IPS DF 4.7 (cell line): ENCODE results near the gene UNC5C.

Experiments used
- DNase-seq: peaks from one replicate; pipeline ENCODE4 v3.0.0-alpha.2; 2013; ENCODE audit warnings: low spot score; ENCODE audit errors: extremely low read depth

UNC5C gene

DNA sequence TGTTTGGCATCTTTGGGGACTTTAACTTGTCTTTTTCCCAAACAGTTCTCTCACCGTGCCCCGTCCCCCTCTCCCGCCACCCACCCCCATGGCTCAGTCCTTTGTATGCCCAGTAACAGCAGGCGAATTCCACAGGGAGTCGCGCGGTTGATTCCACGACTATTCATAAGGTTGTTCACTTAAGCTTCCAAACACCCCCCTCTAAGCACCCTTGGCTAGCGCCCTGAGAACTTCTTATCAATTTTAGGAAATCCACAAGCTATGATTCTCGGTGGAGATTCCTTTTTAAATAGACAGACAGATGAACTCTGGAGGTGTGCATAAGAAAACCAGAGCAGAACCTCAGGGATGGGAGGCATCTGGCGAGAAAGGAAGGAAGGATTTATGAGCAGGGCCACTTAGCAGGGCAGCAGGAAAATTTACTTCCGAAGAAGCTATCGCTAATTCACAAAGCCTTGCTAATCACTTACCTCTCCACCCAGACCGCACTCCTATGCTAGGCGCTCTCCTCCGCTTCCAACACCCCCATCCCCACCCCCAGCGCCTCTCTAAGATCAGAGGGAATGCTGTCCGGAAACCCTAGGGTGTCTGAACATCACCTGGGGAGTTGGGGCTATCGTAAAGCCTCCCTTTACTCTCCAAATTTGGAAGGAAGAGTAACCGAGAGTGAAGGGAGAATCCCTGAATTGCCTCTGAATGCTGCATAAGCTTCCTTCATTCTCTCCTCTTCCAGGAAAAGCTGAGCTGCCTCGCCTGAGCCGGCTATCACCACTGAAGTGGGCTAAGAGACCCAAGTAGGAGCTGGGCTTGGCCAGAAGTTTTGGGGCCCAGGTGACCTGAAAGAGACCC lies 1.7 kb downstream of the UNC5C start:
- DNase-seq: no peak

DNA sequence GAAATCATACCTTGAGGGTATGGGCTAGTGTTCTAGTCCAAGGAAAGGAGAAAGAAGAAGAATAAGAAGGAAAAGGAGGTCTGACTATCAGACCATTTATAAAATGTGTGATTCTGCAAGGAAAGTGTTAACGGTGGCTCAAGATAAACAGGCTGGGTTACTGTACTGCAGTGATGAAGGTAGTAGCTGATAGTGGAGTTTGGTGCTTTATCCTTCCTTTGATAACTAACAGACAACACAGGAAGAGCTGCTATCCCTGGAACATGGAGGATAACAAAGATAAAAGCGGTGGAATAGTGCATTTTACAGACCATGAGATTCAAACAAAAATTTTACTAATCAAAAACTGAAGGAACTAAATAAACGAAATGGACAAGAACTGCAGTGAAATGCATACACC lies 2.6 kb downstream of the UNC5C start:
- DNase-seq: no peak

DNA sequence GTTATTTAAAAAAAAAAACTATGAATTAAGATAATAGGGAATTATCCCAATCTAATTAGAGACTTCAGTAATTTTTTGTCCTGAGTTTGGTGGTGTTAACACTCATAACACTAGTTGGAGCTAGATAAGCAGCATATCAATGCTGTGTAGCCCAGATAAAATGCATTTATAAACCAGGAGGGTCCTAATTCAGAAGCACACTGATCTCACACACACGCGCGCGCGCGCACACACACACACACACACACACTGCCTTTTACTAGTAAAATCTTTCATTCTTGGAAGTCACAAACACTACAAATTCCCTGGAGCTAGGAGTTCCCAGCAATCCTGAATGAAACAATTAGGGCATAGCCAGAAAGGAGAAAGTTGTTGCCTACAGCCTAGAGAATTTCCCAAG lies 3.2 kb downstream of the UNC5C start:
- DNase-seq: no peak

DNA sequence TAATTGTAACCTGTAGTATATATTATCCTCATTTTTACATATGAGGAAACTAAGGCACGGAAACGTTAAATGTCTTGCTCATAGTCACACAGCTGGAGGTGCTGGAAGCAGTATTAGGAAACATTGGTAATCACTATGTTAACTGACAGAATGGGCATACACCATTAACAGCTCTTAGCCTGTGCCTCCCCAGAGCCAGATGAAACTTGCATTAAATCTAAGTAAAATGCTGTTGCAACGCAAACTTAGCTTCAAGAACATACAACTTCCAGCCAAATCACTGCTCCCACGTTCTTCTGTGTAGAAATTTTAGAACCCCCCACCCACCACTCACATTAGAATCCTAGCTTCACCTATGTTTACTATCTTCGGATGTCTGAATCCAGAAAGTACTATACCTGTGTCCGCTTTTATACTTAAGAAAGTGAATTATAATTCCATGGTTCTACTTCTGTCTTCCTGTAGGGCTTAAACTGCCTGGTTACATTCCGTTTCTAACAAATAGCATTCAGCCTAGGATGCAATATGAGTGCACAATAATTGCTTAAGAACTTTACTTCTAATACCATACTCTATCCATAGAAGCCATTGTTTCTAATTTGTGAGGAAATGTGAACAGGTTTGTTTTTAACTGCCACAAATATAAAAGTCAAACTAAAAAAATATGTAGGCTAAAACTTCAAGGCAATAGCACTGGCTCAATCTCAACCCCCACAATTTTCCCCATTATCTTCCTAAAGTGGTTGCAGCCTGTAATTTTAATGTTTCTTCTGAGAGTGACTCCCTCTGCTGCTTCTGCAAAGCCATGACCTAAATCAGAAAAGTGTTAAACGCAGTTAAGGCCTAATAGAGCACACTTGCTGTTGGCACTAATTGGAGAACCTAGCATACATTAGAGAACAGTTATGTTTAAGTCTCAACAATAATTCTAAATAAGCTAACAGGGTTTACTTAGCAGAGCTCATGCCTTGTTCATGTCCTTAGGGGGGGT lies 4.4 kb downstream of the UNC5C start:
- DNase-seq: no peak

DNA sequence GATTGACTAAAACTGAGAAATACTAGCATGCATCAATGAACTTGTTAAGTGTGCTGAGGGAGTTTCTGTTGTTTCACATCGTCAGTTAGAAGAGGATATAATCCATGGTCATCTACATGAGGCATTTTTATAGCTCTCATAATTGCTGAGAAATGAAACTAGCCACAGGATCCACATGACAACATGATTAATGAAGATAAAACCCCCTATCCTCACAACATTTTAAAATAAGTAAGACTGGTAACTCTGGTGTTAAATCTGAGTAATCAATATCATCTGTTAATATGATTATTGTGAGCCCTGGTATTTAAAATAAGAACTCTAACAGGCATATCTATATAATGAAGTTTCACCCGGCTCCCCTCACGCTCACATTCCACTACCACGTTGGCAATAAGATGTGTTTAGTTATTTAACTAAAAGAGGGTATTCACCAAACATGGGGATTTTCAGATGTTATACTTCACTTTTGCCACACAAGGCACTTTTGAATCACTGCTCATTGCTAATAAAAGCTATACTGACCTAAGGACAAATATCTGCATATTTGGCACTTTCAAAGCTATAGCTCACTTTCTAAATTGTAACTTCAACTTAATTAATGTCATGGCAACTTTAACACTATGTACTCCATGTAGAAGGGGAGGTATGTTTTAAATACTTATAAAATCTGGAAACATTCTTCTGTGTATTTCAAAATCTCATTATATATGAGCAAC lies 6.7 kb downstream of the UNC5C start:
- no peak for DNase-seq

DNA sequence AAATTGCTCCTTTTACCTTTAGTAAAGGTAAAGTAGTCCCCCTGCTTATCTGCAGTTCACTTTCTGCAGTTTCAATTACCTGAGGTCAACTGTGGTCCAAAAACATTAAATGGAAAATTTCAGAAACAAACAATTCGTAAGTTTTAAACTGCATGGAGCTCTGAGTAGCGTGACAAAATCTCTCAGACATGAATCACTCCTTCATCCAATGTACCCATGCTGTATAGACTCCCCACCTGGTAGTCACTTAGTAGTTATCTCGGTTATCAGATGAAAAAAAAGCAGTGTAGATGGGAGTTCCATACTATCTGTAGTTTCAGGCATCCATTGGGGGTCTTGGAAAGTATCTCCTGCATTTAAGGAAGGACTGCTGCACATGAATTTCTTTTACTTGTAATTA lies 7.7 kb downstream of the UNC5C start:
- no peak for DNase-seq

DNA sequence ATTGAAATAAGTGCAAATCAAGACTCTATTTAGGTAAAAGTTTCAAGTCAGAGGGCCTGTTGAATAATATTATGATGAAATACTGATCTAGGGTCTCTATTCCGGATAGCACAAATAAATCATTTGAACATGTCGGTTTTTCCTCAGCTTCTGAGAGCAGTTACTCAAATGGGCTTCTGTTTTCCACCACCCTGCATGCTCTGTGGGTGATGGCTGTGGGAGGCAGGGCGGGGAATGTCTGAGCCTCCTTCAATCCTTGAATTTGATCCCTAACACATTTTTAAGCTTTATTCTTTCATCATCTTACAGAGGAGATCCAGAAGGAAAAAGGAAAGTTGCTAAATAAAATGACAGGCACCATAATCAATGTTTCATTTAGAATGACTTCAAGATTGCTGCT lies 8.5 kb downstream of the UNC5C start:
- DNase-seq: no peak

DNA sequence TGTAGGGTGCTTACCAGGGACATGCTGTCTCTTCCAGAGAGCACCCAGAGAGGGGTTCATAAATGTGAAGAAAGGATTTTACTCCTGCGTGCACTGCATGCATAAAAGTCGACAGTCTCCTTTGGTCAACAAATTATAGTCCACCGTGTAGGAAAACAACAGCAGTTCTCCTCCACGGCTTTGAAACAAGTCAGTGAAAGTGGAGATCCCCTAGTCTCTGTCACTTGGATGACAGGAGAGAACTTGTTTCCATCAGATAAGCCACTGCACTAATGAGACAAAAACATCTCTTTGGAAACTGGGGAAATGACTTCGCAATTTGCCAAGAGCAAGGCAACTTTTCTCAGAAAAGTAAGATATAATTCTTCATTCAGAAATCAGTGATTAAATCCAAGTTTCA lies 9.7 kb downstream of the UNC5C start:
- DNase-seq: no peak

DNA sequence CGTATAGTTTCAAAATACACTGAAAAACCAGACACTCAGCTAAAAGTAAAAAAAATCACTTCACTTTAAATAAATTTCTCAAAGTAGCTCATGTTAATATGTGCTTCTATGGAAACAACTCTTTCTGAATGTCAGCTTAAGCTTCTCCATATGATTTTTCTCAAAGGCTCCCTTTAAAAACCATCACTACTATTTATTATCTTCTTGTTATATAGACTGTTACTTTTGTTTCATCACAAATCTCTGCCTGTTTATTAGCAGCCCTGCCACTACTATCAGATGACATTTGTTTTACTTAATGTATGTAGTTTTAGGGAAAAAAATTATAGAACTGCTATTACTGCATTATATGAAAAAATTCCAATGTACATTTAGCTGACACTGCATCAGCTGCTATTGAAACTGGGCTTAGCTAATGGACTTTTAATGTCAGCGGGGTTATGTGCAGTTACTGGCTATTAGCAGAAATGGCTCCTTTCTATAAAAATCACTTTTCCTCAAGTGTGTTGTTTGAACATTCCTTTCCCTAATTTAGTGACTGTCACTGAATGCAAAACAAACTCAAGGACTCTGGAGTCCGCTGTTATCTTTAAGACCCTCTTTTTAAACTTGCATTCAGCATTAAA lies 10.8 kb downstream of the UNC5C start:
- DNase-seq: no peak

DNA sequence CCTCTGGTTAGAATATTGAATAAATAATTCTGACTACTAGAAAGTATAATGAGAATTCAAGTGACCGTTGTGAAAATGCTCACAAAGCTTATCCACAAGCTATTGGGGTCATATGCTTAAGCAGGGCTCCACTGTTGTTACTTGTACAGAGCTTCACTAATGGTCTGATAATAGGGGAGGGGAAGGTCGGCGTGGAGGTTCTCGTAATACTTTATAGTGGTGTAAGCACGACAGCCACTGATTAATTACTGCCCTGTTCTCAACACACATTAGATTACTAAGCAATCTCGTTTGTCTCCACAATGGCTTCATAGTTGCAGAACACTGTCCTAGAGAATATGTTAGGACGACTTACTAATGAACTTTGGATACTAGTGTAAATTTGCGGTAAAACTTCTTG lies 11.6 kb downstream of the UNC5C start:
- DNase-seq: no peak

DNA sequence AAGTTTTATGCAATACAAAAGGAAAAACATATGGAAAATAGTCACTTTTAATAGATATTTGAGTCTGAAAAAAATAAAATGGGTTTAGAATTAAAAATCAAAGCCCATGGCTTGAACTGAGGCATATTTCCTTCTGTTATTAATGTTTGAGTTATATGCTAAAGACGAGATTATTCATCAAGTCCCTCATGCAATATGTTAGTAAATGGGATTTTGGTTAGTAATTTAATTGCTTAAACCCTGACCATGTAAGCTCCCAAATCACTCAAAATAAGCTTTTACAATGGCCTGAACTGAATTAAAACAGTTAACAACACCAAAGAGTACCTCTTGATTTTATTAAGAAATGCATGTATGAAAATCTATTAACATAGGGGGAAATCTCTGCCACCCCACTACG lies 12.1 kb downstream of the UNC5C start:
- DNase-seq: no peak

DNA sequence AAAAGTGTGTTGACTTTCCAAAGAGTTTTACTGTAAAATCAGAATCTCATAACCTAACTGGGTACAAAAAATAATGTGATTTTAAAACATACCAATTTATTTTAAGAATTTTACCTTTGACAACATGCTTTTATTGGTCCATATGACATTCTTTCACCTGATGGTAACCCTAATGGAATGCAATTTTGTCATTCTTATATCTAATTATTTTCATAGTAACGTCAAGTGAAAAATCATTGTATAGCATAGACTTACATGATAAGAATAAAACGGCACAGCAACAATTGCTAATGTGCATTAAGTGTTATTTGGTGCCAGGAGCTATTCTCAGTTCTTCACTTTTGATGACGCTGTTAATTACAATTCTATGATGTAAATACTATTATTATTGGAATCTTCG lies 13.6 kb downstream of the UNC5C start:
- DNase-seq: no peak

DNA sequence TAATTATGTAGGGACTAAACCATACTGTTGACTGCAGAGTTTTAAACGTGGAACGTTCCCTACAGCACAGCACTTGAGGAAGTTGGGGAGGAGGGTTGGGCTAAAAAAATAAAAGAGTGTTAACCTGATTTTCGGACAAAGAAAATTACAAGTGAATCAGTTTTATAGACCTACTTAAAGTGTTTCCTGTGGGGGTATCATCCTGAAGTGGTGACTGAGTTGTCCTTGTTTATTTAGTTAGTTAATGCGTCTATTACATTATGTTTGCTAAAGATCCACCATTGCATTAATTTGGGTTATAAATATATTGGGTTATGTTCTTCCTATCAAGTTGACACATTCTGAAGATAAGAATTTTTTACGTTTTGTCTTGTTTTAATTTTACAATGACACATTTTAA lies 14.7 kb downstream of the UNC5C start:
- no peak for DNase-seq

DNA sequence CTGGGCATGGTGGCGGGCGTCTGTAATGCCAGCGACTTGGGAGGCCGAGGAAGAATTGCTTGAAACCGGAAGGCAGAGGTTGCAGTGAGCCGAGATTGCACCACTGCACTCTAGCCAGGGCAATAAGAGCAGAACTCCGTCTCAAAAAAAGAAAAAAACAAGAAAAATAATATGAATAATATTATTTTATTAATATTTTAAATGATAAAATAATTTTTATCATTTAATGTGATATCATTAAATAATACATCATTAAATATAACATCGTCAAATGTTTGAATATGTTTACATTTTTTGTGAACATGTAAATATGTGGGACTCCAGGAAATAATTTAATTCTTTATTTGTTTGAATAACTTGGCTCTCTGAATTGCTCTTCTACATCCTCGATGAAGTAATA lies 15.5 kb downstream of the UNC5C start:
- no peak for DNase-seq

DNA sequence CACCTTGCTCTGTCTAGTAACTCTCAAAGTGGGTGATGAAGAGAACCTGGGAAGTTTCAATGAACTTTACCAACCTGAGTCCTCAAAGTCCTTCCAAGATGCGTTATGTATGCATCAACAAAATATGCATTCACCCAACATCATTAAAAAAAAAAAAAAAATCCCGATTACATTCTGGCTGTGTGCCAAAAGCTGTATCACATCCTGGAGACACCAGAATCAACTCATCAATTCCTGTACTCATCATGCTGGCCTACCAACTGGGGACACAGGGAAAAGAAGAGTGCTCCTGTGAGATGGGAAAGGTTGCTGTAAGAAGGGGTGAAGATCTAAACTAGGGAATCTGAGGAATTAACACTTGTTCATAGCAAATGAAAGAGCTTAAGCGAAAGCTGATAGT lies 16.5 kb downstream of the UNC5C start:
- no peak for DNase-seq

DNA sequence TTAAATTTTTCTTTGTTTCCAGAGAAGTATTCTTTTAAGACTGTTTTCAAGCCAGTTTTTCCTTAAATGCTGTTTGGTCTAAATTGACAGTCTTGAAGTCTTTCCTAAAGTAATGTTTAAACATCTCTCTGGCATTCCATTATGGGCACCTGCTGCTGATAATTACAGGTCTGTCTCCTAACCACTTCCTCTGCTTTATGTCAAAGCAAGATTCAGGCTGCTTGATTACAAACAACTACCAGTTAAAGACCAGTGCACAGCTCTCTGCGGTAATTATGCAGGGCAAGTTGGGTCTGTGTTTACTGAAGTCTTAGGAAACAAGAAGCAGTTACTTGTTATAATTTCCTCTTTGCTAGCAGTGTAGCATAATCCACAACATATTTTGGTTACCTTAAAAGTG lies 17.6 kb downstream of the UNC5C start:
- DNase-seq: no peak

DNA sequence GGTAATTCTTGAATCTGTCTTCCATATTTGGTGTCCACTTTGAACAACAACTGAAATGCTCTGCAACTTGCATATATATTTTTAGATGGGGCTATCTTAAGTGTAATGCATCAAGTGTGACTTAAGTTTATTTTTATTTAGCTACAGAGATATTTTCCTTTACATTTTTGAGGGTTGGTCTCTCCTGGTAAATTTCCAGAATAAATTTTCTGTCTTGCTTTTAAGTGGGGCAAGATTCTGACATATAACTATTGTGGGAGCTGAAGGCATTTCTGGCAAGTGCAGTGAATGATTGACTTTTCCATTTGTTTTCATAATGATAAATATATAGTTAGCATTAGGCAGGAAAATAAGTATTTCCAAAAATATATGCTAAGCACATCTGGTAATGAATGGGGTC lies 18.8 kb downstream of the UNC5C start:
- DNase-seq: no peak

DNA sequence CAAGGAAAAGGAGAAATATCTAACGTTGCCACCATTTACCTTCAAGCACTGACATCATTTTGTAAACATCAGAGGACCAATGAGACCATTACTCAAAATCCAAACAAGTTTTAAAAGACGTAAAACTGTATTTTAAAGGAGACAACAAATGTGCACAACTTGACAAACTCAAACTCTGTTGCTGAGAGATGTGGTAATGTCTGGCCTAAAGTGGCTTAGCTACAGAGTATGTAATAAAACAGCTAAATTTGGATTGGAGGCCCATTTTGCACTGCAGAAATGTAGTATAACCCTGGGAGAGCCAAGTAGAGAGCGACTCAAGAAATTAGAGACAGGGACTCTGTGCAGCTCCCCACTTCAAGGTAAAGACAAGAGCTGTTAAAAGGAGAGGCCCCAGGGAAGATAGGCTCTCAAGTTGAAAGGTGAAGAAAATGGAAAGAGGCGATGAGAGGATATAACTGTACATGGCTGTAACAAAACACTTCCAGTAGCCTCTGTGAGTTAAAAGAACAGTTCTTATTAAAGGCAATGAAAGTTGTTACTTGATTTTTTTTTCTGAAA lies 20.3 kb downstream of the UNC5C start:
- DNase-seq: no peak

DNA sequence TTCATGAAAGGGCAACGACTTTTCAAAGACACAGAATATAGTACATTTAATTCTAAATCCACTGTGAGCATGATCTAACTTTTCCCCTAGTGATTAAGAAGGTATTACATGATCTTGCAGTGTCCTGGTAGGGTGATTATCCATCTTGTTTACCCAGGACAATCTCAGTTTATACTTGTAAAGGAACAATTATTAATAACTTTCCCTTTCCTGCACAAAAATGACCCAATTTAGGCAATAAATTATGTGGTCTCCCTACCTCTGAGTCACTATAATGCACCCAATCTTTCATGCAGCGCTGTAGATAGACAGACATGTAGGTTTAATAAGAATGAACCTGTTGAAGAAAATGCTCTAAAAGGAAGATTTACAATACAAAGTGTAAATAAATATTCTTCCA lies 22.7 kb downstream of the UNC5C start:
- DNase-seq: no peak

DNA sequence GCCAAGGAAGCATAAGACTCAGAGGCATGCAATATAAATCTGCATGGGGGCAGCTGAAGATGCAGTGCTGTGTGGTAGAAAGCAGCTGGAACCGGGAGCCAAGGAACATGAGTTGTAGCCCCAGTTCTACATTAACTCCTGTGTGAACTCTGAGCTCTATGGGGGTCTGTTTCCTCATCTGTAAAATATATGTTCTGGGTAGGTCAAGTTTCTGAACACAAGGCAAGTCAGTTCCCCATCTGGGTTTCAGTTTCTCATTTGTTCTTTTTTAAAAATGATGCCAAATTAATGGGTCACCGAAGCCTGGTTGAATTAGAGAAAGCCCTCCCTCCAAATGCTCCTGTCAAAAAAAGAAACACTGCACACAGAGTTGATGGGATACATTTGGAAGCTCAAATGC lies 24.0 kb downstream of the UNC5C start:
- no peak for DNase-seq

DNA sequence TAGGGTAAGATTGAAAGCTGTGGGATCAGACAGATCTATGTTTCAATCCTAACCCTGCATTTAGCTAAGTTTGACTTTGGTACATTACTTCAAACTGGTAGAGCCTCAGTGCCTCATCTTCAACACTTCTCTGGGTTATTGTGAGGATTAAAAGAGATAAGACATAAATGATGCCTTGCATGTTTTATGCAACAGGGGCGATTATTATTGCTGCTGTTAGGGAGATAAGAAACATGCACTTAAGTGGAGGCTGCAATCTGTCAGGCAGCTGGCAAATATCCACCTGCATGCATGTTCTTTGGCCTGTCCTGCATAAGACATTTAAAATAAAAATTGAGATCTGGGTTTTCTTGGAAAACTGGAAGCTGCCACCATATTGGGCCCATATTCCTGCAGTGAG lies 24.6 kb downstream of the UNC5C start:
- no peak for DNase-seq
